Measurements from ENCODE around the gene SRSF1.
"Not testable (repeated sequence)": the region's sequence is repeated elsewhere in the genome, so short reads cannot be mapped to it uniquely, and the experiment has no call there.

The SRSF1 gene

DNA sequence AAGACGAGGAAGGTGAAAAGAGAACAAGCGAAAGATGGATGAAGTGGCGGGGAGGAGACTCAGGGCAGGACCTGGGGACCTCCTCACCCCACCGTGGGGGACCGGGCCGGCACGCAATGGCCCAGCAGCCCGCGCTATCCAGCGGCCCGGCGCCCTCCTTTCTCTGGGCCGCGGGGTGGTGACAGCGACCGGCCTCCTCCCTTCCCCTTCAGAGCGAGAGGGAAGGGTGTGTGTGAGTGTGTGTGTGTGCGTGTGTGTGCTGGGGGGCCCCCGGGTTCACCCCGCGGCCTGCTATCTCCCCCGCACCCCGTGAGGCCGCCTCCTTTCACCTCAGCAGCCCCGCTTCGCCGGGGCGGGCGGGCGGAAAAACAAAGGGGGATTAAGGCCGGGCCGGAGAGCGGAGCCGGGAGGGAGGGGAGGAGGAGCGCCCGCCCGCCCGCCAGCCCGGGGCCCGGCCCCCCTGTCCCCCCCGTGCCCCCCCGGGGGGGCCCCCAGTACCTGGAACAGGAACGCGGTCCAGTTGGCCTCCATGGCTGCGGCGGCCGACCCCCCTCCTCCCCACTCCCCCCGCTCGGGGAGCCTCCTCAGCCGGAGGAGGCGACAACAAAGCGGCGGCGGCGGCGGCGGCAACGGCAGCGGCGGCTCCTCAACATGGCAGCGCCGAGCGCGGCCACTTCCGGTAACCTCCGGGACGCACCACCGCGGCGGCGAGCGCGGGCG is 19.3 kb downstream of the SRSF1 start, which contains the start of gene VEZF1:
Gene VEZF1 (minus strand): TSS at position 674 of the 720 bp plus-strand sequence. CDS start 143 bp downstream, at position 531.
- Mint-ChIP-seq H3K27me3 (no peaks in the 10 kb centered on the region), H3K4me3 (peak within 1 kb of the TSS; percentile 85), H3K4me1 (ENCODE audit: low read depth) (peaks cover 69% of the 10 kb centered on the region), H3K36me3 (ENCODE audit: low read depth) (peaks cover 50% of the 10 kb centered on the region), H3K9me3 (no peaks in the 10 kb centered on the region), H3K27ac (peak within 1 kb of the TSS; percentile 95)
- DNase-seq: peak; percentile 89

DNA sequence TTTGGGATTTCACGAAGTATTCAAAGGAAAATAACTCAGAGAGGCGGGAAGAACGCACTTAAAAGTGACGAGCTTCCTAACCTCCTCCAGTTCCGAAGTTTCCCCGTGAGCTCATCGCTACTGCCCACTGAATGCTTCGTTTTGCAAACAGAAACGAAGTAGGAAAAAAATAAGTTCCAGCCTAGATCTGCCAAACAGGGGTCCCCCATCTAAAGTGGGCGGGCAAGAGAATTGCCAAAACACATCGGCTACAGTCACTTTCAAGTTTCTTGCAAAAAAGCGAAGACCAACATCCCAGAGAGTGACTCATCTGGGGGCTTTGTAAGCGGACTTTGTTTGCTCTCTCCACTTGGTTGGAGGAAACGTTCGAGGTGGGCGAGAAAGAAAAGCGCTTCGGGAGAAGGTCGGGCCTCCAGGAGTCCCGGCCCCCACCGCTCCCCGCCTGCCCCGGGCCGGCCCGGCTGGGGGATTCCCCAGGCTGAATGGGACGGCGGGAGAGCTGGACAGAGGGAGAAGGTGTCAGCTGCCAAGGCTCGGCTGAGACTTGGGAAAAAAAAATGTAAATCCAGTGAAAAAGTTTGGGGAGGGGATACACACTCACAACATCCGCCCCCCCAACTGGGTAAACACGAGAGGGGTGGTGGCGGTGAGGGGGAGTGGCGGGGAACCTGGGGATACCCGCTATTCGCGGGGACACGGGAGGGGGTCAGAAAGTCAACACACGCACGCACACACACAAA is 20.0 kb downstream of the SRSF1 start:
- Mint-ChIP-seq H3K27me3 (no peaks in the 10 kb centered on the region), H3K4me1 (ENCODE audit: low read depth) (peaks cover 73% of the 10 kb centered on the region)

GRCh38 chr17:57985675-57985974 is 21.4 kb downstream of the SRSF1 start:
- Mint-ChIP-seq H3K4me1 (ENCODE audit: low read depth) (peaks cover 78% of the 10 kb centered on the region), H3K4me3 (peak overlapping the region; percentile 44), H3K27ac (no peak overlapping the region), H3K9me3 (no peaks in the 10 kb centered on the region), H3K36me3 (ENCODE audit: low read depth) (peaks cover 69% of the 10 kb centered on the region), H3K27me3 (no peaks in the 10 kb centered on the region)
- no peak for DNase-seq

More for the DNA sequence above, 20.0 kb downstream of the SRSF1 start:
- Mint-ChIP-seq H3K4me3 (peak overlapping the region; percentile 85), H3K36me3 (ENCODE audit: low read depth) (peaks cover 57% of the 10 kb centered on the region), H3K27ac (peak overlapping the region; percentile 94), H3K9me3 (no peaks in the 10 kb centered on the region)
- DNase-seq: no peak

DNA sequence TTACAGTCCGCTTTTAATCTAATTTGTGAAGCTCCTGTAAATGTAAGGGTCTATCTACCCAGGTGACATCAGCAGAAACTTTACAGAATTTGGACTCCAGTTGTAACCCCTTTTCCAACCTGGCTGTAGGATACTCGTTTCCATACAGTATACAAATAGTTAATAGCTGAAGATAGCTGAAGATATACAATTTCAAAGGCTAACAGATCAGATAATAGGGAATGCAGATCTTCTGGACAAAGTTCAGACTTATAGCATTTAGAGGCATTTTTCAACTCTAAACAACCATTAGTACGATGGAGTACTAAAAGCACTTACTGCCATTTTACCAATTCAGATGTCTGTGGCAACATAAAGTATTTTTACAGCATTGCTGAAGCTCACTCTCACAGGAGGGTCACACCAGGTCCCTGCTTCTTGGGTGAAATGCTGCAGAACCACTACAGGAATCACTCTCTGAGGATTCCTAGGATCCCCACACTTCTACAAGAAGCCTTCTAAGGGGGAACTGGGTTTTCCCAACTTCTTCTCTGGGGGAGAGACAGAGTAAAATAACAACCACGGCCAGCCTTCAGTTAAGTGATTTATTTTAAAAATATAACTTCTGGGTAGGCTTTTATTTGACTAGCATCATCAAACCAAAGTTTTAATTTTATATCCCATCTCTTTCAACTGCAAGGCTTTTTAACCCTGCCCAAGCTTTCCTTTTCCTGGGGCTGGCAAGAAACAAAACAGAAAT is 21.9 kb downstream of the SRSF1 start:
- Mint-ChIP-seq H3K27ac (peak overlapping the region; percentile 52), H3K36me3 (ENCODE audit: low read depth) (peaks cover 72% of the 10 kb centered on the region), H3K4me3 (peak overlapping the region; percentile 44), H3K27me3 (no peaks in the 10 kb centered on the region), H3K9me3 (no peaks in the 10 kb centered on the region), H3K4me1 (ENCODE audit: low read depth) (peaks cover 79% of the 10 kb centered on the region)
- no peak for DNase-seq

- H3K4me3 Mint-ChIP-seq: no peak overlapping the region
- H3K36me3 Mint-ChIP-seq (ENCODE audit: low read depth): peaks cover 78% of the 10 kb centered on the region
- no peaks in the 10 kb centered on the region for H3K27me3 Mint-ChIP-seq
- DNase-seq: no peak
- H3K4me1 Mint-ChIP-seq (ENCODE audit: low read depth): peaks cover 74% of the 10 kb centered on the region
- H3K9me3 Mint-ChIP-seq: no peaks in the 10 kb centered on the region
- H3K27ac Mint-ChIP-seq: peak overlapping the region; percentile 74
These were observed 22.7 kb downstream of the SRSF1 start for GRCh38 chr17:57984261-57984890.

- H3K27ac Mint-ChIP-seq: no peak overlapping the region
- H3K27me3 Mint-ChIP-seq: no peaks in the 10 kb centered on the region
- peaks cover 68% of the 10 kb centered on the region for H3K4me1 Mint-ChIP-seq (ENCODE audit: low read depth)
- no peak overlapping the region for H3K4me3 Mint-ChIP-seq
- H3K36me3 Mint-ChIP-seq (ENCODE audit: low read depth): peaks cover 78% of the 10 kb centered on the region
- DNase-seq: no peak
- H3K9me3 Mint-ChIP-seq: no peaks in the 10 kb centered on the region
These were observed 23.6 kb downstream of the SRSF1 start for GRCh38 chr17:57983446-57983845.

- Mint-ChIP-seq H3K36me3 (ENCODE audit: low read depth) (peaks cover 84% of the 10 kb centered on the region), H3K27ac (peak overlapping the region; percentile 4), H3K4me1 (ENCODE audit: low read depth) (peaks cover 67% of the 10 kb centered on the region), H3K4me3 (no peak overlapping the region), H3K27me3 (no peaks in the 10 kb centered on the region), H3K9me3 (no peaks in the 10 kb centered on the region)
- DNase-seq: no peak
These were observed 24.4 kb downstream of the SRSF1 start for GRCh38 chr17:57982452-57983170.

DNA sequence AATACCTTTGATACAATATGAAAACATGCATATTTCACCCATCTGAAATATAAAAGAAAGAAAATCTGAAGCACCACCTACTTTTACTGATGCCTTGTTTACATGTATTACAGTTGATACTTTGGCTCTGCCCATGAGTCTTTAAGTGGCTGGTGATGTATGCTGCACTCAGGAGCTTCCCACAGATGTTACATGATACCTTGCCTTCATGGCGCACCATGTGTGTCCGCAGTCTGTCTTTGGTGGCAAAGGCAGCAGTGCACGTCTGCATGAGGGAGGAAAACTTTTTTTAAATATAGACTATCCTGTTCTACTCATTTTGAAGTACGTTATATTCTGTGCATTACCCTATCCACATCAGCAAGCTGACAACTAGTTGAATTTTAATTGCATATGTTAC is 26.5 kb downstream of the SRSF1 start:
- no peaks in the 10 kb centered on the region for H3K27me3 Mint-ChIP-seq
- H3K36me3 Mint-ChIP-seq (ENCODE audit: low read depth): peaks cover 96% of the 10 kb centered on the region
- H3K9me3 Mint-ChIP-seq: no peaks in the 10 kb centered on the region
- no peak overlapping the region for H3K27ac Mint-ChIP-seq
- H3K4me1 Mint-ChIP-seq (ENCODE audit: low read depth): peaks cover 54% of the 10 kb centered on the region
- DNase-seq: no peak
- no peak overlapping the region for H3K4me3 Mint-ChIP-seq

- Mint-ChIP-seq H3K36me3 (ENCODE audit: low read depth) (peaks cover 96% of the 10 kb centered on the region), H3K27ac (peak overlapping the region; percentile 4), H3K9me3 (no peaks in the 10 kb centered on the region), H3K27me3 (no peaks in the 10 kb centered on the region), H3K4me3 (no peak overlapping the region), H3K4me1 (ENCODE audit: low read depth) (peaks cover 39% of the 10 kb centered on the region)
- DNase-seq: no peak
These were observed 28.0 kb downstream of the SRSF1 start for GRCh38 chr17:57979076-57979475.

- no peak for DNase-seq
- H3K9me3 Mint-ChIP-seq: no peaks in the 10 kb centered on the region
- H3K27me3 Mint-ChIP-seq: no peaks in the 10 kb centered on the region
- H3K4me3 Mint-ChIP-seq: no peak overlapping the region
- peaks cover 88% of the 10 kb centered on the region for H3K36me3 Mint-ChIP-seq (ENCODE audit: low read depth)
- no peak overlapping the region for H3K27ac Mint-ChIP-seq
- peaks cover 15% of the 10 kb centered on the region for H3K4me1 Mint-ChIP-seq (ENCODE audit: low read depth)
These were observed 30.5 kb downstream of the SRSF1 start for GRCh38 chr17:57976594-57976993.

DNA sequence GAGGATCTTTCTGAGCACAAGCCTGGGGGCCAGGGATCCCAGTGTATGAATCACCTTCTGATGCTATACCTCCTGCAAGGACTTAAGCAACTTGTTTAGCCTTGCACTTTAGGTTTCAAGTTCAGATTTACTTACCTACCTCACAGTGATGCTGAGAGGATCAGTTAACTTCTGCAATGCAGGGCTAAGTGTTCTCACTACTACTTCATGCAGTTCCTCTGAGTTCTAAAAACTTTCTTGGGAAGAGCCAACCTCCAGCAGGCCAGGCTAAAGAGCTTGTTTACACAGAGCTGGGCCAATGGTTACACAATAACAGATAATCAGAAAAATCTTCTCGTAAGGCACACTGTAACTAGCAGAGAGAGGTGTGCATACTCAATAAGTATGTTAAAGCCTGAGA is 32.0 kb downstream of the SRSF1 start:
- Mint-ChIP-seq H3K36me3 (ENCODE audit: low read depth) (peaks cover 73% of the 10 kb centered on the region), H3K27ac (no peak overlapping the region), H3K4me3 (no peak overlapping the region), H3K27me3 (no peaks in the 10 kb centered on the region), H3K4me1 (ENCODE audit: low read depth) (peaks cover 3% of the 10 kb centered on the region), H3K9me3 (no peaks in the 10 kb centered on the region)
- DNase-seq: no peak

DNA sequence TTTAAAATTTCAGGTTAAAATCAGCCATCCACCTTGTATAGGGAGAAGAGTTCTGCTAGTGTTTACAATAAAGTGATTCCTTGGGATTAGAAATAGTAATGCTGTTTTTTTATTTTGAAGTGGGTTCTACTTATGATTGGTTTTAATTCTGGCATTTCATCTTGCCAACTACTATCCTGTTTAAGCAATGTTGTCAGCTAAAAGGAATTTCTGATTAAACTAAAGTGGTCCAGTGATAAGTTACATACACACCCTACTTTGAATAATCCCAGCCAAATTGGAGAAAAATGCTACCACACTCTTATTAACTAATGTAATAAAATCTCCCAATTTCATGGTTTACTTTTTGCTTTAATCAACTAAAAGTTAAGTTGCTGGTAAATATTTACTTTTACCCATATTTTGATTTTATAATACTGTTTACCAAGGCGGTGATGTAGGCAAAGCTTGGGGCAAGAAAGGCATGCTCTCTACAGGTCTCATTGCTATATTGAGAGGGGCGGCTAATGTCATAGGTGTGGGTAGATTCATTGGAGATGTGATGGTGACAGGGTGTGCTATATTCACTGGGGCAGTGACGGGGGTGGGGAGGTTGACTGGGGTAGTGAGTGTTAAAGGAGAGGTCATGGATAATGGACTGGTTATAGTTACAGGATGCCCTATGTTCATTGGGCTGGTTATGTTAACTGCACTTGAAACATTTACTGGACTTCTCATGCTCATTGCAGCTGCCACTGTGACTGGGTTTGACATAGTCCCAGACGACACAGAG is 32.8 kb downstream of the SRSF1 start:
- H3K4me3 Mint-ChIP-seq; DNase-seq; H3K27me3 Mint-ChIP-seq; H3K4me1 Mint-ChIP-seq (ENCODE audit: low read depth); H3K27ac Mint-ChIP-seq; H3K9me3 Mint-ChIP-seq: not testable (repeated sequence)
- peaks cover 65% of the 10 kb centered on the region for H3K36me3 Mint-ChIP-seq (ENCODE audit: low read depth)

DNA sequence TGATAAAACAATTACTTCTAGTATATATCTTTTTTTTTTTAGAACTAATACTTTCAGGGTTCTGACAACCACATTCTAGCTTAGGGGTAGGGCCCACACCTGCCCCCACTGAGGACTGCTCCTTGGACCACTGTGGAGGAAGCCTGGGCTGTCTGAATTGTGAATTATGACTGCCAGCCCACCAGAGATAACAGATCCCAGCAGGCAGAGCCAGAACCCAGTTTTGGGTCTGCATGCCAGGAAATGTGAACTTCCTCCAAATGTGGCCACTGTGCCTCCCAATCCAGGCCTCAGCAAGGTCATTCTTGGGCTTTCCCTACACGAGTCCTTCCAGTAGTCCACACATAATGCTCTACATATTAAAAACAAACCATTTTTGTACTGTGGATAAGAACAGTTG is 34.9 kb downstream of the SRSF1 start:
- no peak overlapping the region for H3K27ac Mint-ChIP-seq
- H3K9me3 Mint-ChIP-seq: no peaks in the 10 kb centered on the region
- no peaks in the 10 kb centered on the region for H3K4me1 Mint-ChIP-seq (ENCODE audit: low read depth)
- H3K27me3 Mint-ChIP-seq: no peaks in the 10 kb centered on the region
- no peak for DNase-seq
- peaks cover 46% of the 10 kb centered on the region for H3K36me3 Mint-ChIP-seq (ENCODE audit: low read depth)
- no peak overlapping the region for H3K4me3 Mint-ChIP-seq
